ENCODE data around the gene ROGDI.
"Not testable (repeated sequence)": the region's sequence is repeated elsewhere in the genome, so short reads cannot be mapped to it uniquely, and the experiment has no call there.

ROGDI gene

GRCh38 chr16:4787627-4788482 lies 14.6 kb downstream of the ROGDI start, which contains the start of gene SEPTIN12:
Gene SEPTIN12, minus strand, starts transcription at chr16:4788345. Its CDS starts 700 bp downstream, at chr16:4787645.
- no peak for DNase-seq (ENCODE audit: extremely low spot score)
- ChIA-PET CTCF (no interaction called here), POLR2A (interaction anchor here (0.8 to 2.6 kb wide), 3 partner anchors 9 to 19 kb away, joined by 3 to 8 read pairs (median 5); partner anchors contain the start of gene ROGDI)
- no peak for TF ChIP-seq L3MBTL2 (conservative IDR thresholded peaks at IDR 0.05)
- no peak for TF ChIP-seq FOXA1 (IDR thresholded peaks at IDR 0.05)
- TF ChIP-seq SUZ12 (IDR thresholded peaks at IDR 0.05) = no peak
- no peak for TF ChIP-seq LEF1 (IDR thresholded peaks at IDR 0.05; ENCODE audit: borderline replicate concordance)
- TF ChIP-seq ELF4 (IDR thresholded peaks at IDR 0.05) = no peak

GRCh38 chr16:4787068-4787467 lies 15.4 kb downstream of the ROGDI start:
- ChIA-PET CTCF (no interaction called here), POLR2A (no interaction called here)
- DNase-seq (ENCODE audit: extremely low spot score) = no peak
- TF ChIP-seq L3MBTL2 (conservative IDR thresholded peaks at IDR 0.05) (no peak), FOXA1 (IDR thresholded peaks at IDR 0.05) (no peak)

DNA sequence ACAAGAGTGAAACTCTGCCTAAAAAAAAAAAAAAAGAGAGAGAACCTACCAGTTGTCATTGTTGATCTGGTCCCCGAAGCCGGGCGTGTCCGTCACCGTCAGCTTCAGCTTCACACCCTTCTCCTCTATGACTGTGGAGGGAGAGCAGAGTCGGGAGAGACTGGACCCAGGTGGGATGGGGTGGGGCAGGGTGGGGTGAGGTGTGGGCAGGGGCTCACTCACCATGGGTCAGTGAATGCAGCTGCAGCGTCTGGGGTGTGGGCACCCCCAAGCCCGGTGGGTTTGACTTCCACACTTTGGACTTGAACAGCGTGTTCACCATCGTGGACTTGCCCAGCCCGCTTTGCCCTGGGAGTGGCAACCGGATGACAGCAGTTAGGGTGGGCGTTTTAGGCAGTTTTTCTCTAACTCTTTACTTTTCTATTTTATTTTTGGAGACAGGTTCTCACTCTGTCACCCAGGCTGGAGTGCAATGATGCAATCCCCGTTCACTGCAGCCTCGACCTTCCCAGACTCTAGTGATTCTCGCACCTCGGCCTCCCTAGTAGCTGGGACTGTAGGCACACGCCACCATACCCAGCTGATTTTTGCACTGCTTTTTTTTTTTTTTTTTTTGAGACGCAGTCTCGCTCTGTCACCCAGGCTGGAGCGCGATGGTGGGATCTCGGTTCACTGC lies 16.5 kb downstream of the ROGDI start:
- no peak for DNase-seq (ENCODE audit: extremely low spot score)
- ChIA-PET POLR2A (interaction anchor here (1.2 kb wide), 1 partner anchor 17 kb away, joined by 4 read pairs; no protein-coding TSS in a partner anchor), CTCF (no interaction called here)
- TF ChIP-seq FOXA1 (IDR thresholded peaks at IDR 0.05) (no peak), ELF4 (IDR thresholded peaks at IDR 0.05) (no peak)

GRCh38 chr16:4784444-4784987 lies 17.9 kb downstream of the ROGDI start:
- CTCF ChIA-PET; DNase-seq (ENCODE audit: extremely low spot score); POLR2A ChIA-PET: not testable (repeated sequence)

GRCh38 chr16:4783951-4784336 lies 18.5 kb downstream of the ROGDI start:
- no peak for DNase-seq (ENCODE audit: extremely low spot score)
- CTCF ChIA-PET = no interaction called here
- POLR2A ChIA-PET = no interaction called here
- TF ChIP-seq FOXK2 (IDR thresholded peaks at IDR 0.05) = no peak
- TF ChIP-seq CTBP1 (IDR thresholded peaks at IDR 0.05; ENCODE audit: borderline replicate concordance) = no peak
- no peak for TF ChIP-seq FOXM1 (IDR thresholded peaks at IDR 0.05; ENCODE audit: borderline replicate concordance)
- no peak for TF ChIP-seq HDGF (IDR thresholded peaks at IDR 0.05; ENCODE audit: borderline replicate concordance)
- TF ChIP-seq L3MBTL2 (conservative IDR thresholded peaks at IDR 0.05) = no peak
- TF ChIP-seq NFRKB (IDR thresholded peaks at IDR 0.05) = no peak
- no peak for TF ChIP-seq ELF4 (IDR thresholded peaks at IDR 0.05)
- TF ChIP-seq SP1 (IDR thresholded peaks at IDR 0.05) = no peak

DNA sequence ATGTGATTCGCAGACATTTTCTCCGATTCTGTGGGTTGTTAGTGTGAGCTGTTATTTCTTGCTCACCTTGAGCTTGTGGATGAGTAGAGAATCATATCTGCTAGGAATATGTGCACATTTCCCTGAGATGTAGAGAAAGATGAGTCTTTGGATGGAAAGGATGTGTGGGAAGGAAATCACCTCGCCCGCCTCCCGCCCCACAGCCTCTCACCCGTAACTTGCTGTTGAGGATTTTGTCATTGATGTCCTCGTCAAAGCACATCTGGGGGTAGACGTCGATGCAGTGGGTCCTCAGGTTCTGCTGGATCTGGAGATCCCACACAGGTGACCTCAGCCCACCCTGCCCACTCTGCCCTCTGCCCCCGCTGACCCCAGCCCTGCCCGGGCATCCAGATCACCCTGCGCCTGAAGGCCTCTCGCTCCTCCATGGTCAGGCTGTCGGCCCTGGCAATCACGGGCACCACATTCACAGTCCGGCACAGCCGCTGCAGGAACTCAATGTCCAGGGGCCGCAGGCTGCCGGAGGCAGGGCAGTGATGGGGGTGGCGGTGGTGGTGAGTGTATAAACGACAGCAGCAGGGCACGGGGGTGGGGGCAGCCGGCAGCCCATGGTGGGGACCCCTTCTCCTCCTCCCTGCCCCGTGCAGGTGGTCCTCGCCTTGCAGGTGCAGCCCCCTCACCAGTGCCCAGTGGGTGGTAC lies 19.0 kb downstream of the ROGDI start:
- CTCF ChIA-PET = interaction anchor here (0.9 kb wide), 1 partner anchor 165 kb away, joined by 3 read pairs; no protein-coding TSS in a partner anchor

DNA sequence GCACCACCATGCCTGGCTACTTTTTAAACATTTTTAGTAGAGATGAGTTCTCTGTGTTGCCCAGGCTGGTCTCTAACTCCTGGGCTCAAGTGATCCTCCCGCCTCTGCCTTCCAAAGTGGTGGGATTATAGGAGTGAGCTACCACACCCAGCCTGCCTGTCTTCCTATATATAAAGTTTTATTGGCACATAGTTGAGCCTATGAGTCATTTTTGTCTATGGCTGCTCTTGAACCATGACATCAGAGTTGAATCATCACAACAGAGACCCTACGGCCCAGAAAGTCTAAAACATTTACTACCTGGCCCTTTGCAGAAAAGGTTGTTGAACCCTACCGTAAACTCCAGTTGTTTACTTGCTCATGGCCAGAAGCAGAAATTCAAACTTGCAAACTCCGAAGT lies 22.2 kb downstream of the ROGDI start:
- DNase-seq (ENCODE audit: extremely low spot score) = no peak
- CTCF ChIA-PET = interaction anchor here (0.7 kb wide), 1 partner anchor 143 kb away, joined by 3 read pairs; no protein-coding TSS in a partner anchor
- no peak for TF ChIP-seq FOXK2 (IDR thresholded peaks at IDR 0.05)
- TF ChIP-seq, protein P1, sequence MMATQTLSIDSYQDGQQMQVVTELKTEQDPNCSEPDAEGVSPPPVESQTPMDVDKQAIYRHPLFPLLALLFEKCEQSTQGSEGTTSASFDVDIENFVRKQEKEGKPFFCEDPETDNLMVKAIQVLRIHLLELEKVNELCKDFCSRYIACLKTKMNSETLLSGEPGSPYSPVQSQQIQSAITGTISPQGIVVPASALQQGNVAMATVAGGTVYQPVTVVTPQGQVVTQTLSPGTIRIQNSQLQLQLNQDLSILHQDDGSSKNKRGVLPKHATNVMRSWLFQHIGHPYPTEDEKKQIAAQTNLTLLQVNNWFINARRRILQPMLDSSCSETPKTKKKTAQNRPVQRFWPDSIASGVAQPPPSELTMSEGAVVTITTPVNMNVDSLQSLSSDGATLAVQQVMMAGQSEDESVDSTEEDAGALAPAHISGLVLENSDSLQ (IDR thresholded peaks at IDR 0.05) = peak; percentile 15; the same call in 1 of the 2 replicates
- POLR2A ChIA-PET = interaction anchor here (1.4 to 2.5 kb wide), 2 partner anchors 12 to 22 kb away, joined by 3 to 12 read pairs; partner anchors contain the start of gene ROGDI

More for the DNA sequence above, 19.0 kb downstream of the ROGDI start:
- POLR2A ChIA-PET = no interaction called here
- no peak for DNase-seq (ENCODE audit: extremely low spot score)
- TF ChIP-seq ELF4 (IDR thresholded peaks at IDR 0.05) = no peak
- no peak for TF ChIP-seq ZNF384 (IDR thresholded peaks at IDR 0.05)
- no peak for TF ChIP-seq FOXK2 (IDR thresholded peaks at IDR 0.05)
- TF ChIP-seq HDGF (IDR thresholded peaks at IDR 0.05; ENCODE audit: borderline replicate concordance) = no peak

DNA sequence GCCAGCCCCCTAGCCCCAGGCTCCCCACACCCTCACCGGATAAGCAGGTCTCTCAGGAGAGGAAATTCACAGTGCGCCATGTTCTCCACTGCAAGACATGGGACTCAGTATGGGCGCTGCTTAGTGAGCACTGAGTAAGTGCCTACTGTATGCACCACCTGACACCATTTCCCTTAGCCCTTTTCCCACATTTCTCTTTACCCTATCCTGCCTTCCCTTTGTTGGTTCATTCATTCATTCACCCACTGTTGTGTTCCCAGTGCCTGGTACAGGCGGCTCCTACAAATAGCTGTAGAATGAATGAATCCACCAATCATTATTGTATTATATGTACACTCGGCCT lies 24.4 kb downstream of the ROGDI start:
- TF ChIP-seq L3MBTL2 (conservative IDR thresholded peaks at IDR 0.05) (no peak), ELF4 (IDR thresholded peaks at IDR 0.05) (no peak), SP1 (IDR thresholded peaks at IDR 0.05) (no peak), TARDBP (IDR thresholded peaks at IDR 0.05) (no peak), NFRKB (IDR thresholded peaks at IDR 0.05) (no peak), FOXM1 (IDR thresholded peaks at IDR 0.05; ENCODE audit: borderline replicate concordance) (no peak), SUZ12 (IDR thresholded peaks at IDR 0.05) (no peak), LEF1 (IDR thresholded peaks at IDR 0.05; ENCODE audit: borderline replicate concordance) (no peak), HDGF (IDR thresholded peaks at IDR 0.05; ENCODE audit: borderline replicate concordance) (no peak), FOXA1 (IDR thresholded peaks at IDR 0.05) (no peak), FOXK2 (IDR thresholded peaks at IDR 0.05) (no peak), CTBP1 (IDR thresholded peaks at IDR 0.05; ENCODE audit: borderline replicate concordance) (no peak), BHLHE40 (IDR thresholded peaks at IDR 0.05; ENCODE audit: borderline replicate concordance) (no peak), ZNF384 (IDR thresholded peaks at IDR 0.05) (no peak)
- TF ChIP-seq, protein P1 (IDR thresholded peaks at IDR 0.05) = no peak
- CTCF ChIA-PET = no interaction called here
- DNase-seq (ENCODE audit: extremely low spot score) = no peak
- POLR2A ChIA-PET = no interaction called here
